Suppressor macrophage treated with lipopolysaccharide for 4 hours (primary cell): Measurements from ENCODE around the gene NCKAP5L.
"Not testable (repeated sequence)": the region's sequence is repeated elsewhere in the genome, so short reads cannot be mapped to it uniquely, and the experiment has no call there.

ENCODE experiments used
- DNase-seq: peaks from one replicate; pipeline ENCODE4 v3.0.0-alpha.2; 2020

The NCKAP5L gene

DNA sequence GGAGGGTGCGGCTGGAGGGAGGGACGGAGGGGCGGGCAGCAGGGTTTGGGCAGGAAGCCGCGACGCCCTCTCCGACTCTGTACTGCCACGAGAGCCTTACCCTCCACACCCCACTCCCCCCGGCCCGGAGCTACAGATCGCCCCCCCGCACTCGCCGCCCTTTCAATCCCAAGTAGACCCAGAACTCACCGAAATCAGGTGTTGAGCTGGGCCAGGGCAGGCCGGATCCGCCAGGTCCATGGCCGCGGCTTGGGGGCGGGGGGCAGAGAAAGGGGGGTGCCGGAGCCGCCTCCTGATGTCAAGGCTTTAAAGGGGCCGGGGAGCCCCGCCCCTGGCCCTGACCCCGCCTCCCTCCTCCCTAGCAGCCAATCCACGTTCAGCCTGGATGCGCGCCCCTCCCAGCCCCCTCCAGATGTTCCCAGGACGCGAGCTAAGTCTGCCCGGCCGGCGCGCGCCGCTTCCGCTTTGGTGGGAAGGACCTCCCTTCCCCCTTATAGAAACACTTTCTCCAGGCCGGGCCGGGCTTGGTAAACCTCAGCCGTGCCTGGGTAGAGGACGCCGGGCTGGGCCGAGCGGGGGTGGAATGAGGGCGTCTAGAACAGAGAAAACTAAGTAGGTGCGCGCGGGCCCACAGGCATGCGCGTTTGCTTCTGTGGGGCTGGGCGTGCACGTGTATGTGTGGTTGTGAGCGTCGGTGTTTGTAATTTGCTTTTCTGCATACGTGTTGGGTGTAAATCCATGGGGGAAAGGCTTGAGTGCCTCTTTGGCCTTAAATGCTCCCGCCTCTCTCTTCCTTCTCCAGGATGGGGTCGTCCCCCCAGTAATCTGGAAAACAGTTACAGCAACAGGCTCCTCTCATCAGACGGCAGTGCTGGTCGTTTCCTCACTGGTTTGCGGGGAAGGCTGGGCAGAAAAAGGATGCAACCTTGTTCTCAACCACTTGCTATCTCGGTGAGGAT is at the start of gene NCKAP5L:
TSS of gene NCKAP5L (minus strand) at position 281 of the 959 bp plus-strand sequence. CDS start 24,369 bp downstream, outside the sequence.
- DNase-seq = peak; percentile 97

DNA sequence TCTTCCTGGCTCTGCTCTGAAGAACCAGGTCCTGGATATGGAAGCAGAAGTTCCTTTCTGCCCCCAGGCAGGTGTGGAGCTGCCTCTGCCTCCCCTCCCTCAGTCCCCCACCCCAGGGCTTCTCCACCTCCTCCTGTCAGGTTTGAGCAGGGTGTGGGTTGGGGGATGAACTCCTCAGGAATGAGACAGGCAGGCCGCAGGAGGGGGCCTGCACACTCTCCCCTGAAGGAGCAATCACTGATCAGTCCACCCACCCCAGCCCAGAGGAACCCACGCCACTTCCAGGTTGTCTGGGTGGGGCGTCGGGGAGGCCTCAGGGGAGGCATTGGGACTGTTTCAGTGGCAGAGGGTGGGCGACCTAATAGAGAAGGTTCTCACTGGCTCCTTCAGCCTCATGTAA is 48.9 kb upstream of the NCKAP5L start:
- no peak for DNase-seq

- DNase-seq = no peak
Observed at GRCh38 chr12:49876070-49876469, 47.9 kb upstream of the NCKAP5L start.

GRCh38 chr12:49875115-49875720 is 47.0 kb upstream of the NCKAP5L start:
- no peak for DNase-seq

- no peak for DNase-seq
Observed at GRCh38 chr12:49874142-49874897, 46.1 kb upstream of the NCKAP5L start.

DNA sequence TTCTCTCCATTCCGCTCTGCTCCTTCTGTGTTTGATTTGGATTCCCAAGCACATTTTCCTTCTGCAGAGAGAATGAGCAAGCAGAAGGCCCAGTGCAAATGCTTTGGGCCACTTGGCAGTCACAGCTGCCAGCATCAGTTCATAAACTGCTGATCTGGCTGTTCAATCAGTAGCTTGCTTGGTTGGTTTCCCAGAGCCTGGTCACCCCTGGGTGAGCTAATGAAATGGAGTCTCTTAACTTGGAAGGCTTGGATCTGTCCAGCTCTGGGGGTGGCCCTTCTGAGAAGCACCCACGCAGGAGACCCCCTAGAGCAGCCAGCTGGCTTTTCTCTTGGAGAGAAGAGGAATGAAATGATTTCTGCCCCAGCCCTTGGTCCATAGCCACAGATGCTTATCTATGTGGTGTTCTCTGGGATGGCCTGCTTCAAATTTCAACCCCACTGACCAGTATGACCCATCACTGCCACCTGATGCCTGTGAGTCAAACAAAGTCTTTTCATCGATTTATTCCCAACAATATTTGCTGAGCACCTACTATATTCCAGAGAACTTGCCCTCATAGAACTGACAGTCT is 45.2 kb upstream of the NCKAP5L start:
- DNase-seq = no peak

- no peak for DNase-seq
Observed at GRCh38 chr12:49872781-49873181, 44.6 kb upstream of the NCKAP5L start.

DNA sequence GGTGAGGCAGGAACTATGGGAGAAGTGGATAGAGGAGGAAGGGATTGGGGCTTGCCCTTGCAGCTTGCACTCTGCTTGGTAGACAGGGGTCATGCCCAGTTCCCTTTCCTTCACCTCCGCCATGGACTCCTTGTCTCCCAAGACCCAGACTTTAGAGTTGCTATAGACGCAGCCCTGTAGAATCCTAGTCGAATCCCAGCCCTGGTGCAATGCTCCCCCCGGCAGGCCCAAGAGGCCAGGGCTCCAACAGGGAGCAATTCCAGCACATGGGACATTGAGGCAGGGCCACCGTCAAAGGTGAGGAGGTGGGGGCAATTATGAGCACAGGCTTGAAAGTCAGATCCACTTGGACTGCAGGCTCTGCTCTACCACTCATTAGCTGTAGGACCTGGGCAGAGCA is 44.2 kb upstream of the NCKAP5L start:
- no peak for DNase-seq

DNA sequence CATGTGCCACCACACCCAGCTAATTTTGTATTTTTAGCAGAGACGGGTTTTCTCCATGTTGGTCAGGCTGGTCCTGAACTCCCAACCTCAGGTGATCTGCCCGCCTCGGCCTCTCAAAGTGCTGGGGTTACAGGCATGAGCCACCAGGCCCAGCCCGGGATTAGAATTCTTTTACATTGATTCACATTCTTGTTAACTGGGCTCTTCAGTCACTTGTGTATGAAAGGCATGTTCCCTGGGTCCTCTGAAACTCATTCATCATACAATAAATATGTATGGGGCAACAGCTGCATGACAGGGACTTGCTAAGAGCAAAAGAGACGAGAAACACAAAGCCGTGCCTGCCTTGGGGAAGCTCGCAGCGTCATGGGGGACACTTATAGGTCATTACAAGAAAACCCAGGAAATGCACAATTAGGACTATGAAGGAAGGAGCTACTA is 43.6 kb upstream of the NCKAP5L start:
- DNase-seq = not testable (repeated sequence)

DNA sequence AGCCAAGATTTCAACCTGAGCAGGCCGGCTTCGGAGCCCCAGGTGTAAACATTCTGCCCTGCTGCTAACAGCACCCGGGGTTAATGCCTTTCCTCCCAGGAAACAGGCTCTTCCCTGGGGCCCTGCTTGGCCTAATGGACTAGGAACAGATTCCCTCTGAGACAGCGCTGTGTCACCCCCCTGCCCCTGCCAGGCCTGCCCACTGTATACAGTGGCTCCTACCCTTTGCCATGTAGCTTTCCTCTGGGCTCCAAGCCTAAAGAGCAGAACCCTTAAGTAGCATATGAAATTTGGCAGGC is 43.0 kb upstream of the NCKAP5L start:
- no peak for DNase-seq

GRCh38 chr12:49870501-49871262 is 42.5 kb upstream of the NCKAP5L start:
- DNase-seq = no peak

DNA sequence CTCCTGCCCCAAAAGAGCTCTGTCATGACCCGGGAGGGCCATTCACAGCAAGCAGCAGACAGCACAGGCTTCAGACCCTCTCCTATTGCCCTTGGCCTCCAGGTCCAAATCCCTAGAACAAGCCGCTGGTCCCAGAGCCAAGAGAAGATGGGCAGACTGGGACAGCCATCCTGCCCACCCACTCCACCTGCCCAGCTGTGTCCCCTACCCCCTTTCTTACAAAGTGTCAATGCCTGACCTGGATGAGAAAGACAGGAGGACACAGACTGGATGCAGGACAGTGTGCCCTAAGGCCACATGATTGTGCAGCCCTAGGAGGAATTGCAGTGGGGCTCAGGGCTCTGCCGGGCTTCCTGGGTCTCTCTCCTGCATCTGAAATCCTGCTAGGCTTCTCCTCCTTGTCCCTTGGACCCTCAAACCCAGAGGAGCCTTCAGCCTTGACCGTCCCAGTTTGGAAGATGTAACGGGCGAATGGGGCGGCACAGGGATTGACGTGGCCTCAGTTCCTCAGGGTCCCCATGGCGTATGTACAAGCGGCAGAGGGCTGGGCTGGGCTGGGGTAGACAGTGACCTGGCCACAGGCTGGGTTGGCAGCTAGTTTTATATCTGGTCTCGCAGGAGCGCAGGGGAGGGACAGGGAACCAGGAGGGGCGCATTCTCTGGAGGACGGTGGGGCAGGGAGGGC is 41.7 kb upstream of the NCKAP5L start:
- DNase-seq = no peak

DNA sequence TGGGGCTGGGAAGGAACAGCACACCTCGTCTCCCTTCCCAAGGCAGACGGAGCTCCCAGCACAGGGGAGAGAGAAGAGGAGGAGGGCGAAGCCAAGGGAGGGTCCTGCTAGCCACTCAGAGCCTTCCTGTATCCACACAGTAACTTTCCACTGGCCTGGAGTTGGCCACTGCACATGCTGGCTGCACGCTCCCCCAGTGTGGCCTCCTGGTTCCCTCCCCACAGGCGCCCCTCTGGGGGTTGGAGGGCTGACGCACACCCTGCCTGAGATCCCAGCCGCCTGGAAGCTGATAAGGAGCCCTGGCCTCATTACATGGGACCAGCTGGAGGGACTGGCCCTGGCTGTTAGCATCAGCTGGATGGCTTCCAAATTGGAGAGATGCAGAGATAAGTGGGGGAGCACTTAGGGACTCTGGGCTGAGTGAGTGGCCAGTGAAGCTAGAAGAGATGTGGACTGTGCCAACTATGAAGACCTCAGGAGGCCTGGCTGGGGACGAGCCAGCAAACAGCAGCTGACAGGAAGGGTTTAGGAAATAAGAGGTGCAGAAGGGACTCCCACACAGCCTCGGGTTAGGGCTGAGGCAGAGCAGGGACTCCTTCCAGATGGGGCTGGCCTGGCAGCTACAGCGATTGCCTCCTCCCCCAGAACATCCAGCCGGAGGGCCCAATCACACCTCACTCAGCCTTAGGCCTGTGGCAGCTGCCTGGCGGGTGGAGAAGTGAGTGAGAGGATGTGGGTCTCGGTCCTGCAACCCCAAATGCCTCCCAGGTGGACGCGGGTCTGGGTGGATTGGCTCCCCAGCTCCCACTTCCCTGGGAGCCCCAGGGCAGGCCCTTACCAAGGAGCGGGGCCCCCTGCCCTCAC is 41.0 kb upstream of the NCKAP5L start:
- peak; percentile 5 for DNase-seq

DNA sequence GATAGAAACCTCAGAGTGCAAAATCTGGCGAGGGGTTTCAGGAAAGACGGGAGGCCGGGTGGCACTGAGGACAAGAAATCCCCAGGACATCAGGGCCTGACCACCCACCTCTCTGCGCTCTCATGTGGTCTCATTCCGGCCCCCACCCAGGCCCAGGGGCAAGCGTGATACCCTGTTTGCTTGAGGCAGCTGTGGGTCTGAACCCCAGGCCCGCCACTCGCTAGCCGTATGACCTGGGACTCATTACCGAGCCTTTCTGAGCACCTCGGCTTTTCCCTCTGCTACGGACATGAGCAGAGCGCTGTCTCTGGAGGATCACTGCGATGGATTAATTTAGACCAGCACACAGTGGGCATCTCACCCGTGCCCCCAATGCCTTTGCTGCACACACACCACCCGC is 40.2 kb upstream of the NCKAP5L start:
- no peak for DNase-seq

GRCh38 chr12:49867570-49868341 is 39.5 kb upstream of the NCKAP5L start:
- DNase-seq = no peak

- peak; percentile 73 for DNase-seq
Observed at GRCh38 chr12:49866859-49867569, 38.8 kb upstream of the NCKAP5L start.

GRCh38 chr12:49865782-49866135 is 37.5 kb upstream of the NCKAP5L start:
- DNase-seq = no peak

DNA sequence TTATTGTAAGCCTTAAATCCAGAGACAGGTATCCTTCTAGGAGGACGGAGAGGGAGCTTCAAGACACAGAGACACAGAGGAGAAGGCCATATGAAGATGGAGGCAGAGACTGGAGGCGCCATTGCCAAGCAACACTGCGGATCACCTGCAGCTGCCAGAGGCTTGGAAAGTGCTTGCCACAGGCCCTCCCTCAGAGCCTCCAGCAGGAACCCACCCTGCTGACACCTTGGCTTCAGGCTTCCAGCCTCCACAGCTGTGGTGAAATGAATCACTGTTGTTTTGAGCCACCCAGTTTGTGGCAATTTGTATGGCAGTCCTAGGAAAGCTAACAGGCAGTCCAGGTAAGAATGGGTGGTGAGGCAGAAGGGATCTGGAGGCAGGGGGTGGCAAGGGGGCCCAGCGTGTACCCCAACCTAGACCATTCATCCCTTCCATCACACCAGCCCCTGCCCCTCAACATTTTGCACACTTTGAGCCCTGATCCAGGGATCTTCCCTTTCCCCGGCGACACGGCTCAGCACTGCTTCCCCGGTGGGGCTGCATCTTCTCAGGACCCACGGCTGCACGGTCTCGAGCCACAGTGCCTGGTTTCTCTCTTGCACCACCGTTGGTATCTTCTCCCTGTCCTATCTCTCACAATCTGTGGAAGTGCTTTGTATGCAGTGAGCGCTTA is 37.0 kb upstream of the NCKAP5L start:
- DNase-seq = no peak

DNA sequence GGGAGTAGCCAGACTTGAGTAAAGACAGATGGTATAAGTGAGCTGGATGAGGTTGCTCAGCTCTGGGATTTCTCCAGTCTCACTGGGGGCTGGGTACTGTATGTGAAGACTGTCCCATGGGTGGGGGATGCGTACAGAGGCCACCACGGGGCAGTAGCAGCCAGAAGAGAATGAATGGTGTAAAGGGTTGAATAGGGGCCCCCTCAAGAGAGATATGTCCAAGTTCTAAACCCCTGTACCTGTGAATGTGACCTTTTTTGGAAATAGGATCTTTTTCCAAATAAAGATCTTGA is 36.5 kb upstream of the NCKAP5L start:
- DNase-seq = no peak
